ENCODE data around the gene PRKAG2.

PRKAG2 gene

DNA sequence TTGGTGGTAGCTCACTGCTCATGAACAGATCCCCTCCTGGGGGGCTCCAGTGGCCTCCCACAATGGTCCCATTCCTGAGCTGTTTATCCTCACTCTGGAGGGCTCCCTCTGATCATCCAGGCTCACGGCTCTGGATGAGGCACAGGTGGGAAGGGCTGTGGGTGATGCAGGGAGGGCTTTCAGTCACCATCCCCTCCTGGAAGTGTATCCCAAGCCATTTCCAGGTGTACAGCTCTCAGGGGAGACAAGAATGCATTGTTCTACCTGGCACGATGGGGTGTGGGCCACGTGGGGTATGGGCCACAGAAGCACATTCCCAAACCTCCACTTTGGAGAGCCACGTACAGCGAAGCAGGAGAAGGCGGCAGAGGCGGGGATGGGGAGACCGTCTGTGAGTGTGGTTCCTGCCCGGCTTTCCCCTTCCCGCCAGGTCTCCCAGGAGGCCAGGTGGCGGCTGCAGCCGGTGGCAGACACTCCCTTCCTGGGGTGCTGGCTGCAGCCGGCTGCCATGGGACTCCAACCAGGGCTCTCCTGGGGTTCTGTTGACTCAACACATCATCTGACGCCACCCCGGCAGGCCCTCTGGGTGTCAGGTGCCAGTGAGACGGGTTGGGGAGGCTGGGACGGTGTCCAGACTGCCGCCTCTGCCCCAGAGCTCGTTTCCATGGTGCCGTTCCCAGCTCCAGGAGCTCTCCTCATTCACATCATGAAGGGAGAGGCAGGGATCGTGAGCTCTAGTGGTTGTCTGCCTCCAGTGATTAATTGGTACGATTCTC is 187.5 kb downstream of the PRKAG2 start:
- peak in 10 of 14 donors; percentile 7 to 75 (median 52) for DNase-seq

DNA sequence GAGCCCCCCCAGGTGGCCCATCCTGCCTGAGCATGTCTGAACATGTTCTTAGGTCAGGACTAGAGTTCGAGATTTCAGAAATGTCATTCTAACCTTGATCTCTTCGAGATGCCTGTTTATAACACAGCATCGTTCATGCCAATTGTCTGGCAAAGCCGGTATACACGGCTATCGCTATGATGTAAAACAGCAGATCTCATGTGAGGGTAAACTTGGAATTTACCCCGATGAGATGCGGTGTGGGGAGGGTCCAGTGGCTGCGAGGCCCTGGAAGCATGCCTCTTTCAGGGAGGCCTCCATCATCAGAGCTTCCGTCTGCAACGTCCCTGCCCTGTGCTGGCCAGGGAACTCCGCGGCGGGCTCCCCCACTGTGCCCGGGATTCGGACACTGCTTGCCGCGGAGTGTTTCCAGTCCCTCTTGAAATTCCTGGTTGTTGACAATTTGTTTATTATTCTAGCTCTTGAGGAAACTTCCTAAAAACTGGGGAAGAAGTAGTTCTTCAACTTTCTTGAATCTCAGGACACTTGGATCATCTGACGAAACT is 188.6 kb downstream of the PRKAG2 start:
- DNase-seq = no peak

DNA sequence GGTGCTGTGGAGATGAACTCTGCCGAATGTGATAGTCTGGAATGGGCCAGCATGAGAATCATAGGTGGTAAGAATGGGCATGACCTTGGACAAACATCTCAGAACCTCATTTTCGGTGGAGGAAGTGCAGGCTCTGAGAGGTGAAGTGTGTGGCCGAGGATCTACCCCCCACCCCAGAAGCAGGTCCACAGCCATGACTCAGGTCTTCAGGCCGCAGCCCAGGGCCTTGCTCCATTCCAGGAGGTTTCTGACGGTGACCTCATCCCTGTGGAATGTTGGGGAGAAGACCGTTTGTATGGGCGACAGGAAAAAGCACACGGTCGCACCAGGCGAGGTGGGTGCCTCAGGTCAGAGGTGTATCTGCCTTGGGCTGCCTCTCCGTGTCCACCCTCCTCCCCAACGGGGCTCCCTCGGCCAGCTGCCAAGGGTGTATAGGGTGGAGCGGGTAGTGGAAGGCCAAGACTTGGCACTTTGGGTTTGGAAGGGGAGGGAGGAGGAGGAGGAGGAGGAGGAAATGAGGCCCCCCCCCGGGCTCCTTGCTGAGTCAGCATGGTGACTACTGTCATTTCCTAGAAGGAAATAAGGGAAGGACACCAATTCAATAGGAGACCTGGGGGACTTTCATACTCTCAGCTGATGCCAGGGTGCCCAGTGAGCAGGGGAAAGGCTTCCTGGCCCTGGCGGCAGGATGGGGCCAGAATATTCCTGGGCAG is 189.2 kb downstream of the PRKAG2 start:
- no peak for DNase-seq

DNA sequence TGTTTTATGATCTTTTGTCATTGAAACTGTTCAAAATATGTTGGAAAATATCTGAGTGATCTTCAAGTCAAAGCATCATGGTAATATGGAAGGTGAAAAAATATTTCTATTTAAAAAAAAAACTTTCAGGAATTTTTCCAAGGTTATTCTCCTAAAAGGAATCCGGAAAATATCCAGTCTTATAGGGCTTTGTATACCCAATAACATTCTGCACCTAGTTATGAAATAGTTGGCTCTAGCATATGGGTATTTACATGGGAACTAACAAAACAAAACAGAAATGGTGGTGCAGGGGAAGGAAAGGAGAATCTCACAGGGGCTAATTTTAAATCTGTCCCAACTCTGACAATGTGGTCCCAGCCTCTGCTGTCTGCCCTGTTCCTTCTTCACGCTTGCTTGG is 190.1 kb downstream of the PRKAG2 start:
- no peak for DNase-seq

DNA sequence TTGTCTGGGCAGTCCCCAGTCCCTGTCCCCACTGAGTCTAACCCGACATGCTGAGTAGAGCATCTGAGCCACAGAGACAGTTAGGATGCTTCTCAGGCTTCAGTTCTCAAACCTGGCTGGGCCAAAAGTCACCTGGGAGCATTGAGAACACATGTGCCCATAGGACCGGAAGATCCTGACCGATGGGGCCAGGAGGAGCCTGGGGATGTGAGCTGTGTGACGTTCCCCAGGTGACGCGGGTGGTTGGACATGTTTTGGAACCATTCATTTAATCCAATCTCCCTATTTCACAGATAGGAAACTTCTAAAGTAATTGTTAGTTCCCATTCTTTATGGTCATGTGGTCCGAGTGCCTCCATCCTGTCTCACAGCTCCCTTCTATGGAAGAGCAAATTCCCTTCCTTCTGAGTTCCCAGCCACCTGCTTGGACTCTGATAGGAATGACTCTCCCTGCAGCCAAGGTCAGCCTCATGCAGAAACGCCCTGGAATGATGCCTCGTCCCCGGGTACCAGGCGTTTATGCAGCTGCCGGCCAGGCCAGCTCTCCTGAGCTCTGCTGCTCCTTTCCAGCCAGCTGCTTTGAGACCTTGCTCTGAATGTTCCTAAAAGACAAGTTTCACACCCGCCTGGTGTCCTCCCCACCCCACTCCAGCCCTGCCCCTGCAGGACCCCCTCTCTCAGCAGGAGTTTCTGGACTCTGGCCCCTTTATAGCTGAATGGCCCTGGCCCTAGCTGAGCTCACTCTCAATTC is 190.7 kb downstream of the PRKAG2 start:
- DNase-seq = peak in 1 of 14 donors; percentile 18

DNA sequence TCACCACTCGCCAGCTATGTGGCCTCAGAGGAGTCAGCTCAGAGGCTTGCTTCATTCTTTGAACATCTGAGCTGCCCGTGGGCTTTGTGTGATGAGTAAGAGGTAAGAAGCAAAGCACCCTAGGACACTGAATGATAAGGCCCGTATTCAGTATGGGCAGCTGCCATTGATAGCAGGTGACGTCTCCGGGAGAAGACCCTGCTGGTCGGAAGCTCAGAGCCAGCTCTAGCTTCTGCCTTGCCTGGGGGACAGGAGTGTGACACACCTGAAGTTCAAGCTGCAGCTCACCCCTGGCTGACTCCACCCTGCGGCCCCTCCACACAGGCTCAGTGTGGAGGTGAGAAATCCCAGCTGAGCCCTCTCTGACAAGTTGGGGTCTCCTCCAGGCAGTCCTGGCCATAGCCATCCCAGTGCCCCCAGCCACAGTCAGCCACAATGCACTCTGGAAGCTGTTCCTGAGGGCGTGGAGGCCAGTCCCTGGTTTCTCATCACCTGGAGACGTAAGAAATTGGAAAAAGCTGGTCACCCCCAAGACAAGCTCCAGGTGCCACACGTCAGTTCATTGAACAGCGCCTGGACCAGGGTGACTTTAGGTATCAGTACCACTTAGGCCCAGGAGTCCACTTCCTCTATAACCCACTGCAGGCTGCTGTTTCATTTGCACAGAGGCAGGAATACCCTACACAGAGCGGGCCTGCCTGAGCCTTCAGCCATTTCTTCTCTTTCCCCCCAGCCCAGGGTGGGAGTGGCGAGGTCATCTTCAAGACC is 192.3 kb downstream of the PRKAG2 start:
- DNase-seq = no peak

DNA sequence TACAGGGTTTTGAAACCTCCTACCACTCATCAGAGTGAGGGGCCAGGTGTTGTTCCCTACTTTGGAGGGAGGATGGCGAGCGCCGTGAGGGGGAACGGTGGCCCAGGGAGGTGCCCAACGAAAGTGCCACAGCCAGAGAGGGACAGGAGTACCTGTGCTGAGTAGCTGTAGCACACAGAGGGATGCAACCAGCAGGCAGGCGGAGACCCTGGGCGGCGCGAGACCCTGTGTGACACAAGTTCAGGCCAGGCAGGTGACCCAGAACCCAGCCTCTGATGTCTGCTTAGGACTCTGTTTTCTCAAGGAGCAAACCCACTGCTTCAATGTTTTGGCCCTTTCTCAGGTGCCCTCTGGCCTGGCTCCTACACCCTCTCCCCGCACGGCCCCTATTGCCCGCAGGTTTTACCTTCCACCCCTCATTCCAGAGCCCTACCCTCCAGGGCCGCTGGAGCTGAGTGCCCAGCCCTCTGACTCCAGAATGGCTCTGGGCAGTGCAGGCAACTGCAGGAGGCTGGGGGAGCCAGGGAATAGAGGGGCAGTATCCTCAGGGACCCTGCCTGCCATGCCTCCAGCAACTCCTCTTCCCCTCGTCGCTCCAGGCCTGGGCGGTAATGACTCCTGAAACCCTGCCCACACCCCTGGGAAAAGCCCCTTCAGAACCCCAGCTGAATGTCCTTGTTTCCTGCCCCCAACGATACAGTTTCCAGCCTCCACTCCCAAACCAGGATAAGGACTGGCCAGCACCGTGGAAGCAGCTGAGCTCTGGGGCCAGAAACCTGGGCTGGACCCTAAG is 193.1 kb downstream of the PRKAG2 start:
- DNase-seq = no peak

DNA sequence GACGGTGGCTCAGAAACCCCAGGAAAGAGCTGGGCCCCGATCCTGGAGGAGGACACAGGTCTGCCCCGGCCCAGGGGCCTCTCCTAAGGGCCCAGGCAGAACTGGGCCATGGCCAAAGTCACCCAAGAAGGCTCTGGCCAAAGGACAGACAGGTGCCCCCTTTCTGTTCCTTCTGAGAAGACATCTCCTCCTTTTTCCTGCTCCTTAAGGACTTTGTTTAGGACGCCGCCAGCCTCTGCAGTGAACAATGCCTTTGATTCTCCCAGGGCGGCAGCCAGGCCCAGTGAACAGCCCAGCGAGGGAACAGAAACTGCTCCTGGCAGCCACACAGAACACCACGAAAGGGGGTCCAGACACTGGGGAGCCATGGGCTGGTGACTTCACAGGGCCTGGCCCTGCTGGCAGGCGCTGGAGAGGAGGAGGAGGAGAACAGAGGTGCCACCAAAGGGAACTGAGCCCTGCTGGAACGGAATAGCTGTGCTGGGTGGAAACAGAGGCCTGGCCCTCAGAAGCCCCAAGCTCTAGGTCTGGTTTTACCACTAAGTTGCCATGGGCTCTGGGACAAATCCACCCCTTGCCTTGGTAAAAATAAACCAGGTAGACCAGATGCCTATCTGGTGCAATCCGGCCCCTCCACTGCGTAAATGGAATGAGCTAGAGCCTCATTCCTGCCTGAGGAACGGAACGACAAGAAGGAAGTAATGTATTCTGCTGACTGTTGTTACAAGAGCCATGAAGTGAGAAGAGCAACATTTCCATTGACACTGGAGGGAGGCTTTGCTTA is 193.9 kb downstream of the PRKAG2 start:
- peak in 9 of 14 donors; percentile 31 to 79 (median 73) for DNase-seq

DNA sequence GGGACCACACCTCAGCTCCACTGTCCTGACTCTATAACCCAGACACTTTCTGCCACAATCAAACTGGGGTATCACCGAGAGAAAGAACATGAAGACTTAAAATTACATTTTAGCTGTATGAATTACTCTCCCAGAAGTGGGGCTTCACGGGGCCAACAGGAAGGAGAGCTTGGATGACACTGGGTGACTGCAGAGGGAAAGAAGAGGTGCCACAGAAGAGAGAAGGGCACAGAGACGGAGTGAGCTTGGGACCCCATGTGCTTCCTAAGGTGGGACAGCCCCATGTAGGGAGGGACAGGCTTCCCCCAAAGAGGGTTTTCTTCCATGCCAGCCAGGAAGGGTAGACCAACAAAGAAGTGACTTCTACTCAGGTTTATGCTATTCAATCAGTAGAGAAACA is 195.2 kb downstream of the PRKAG2 start:
- no peak for DNase-seq

DNA sequence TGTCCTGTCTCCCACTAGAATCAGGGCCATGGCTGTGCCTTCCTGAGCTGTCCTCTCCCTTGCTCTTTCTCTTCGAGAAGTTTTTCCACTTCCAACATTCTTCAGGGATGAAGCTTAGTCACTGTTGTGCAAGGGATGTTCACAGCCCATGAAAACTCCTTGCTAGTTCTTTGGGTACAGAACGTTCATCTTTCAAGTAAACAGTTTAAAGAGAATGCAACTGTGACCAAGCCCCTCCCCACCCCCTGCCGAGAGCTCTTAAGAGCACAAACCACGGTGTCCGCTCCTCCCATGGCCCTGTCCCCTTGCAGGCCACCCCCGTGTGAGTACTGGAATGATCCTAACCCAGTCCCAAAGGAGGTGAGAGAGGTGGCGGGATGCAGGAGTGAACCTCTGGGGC is 196.1 kb downstream of the PRKAG2 start:
- DNase-seq = peak in 2 of 14 donors; percentile 8 to 24

DNA sequence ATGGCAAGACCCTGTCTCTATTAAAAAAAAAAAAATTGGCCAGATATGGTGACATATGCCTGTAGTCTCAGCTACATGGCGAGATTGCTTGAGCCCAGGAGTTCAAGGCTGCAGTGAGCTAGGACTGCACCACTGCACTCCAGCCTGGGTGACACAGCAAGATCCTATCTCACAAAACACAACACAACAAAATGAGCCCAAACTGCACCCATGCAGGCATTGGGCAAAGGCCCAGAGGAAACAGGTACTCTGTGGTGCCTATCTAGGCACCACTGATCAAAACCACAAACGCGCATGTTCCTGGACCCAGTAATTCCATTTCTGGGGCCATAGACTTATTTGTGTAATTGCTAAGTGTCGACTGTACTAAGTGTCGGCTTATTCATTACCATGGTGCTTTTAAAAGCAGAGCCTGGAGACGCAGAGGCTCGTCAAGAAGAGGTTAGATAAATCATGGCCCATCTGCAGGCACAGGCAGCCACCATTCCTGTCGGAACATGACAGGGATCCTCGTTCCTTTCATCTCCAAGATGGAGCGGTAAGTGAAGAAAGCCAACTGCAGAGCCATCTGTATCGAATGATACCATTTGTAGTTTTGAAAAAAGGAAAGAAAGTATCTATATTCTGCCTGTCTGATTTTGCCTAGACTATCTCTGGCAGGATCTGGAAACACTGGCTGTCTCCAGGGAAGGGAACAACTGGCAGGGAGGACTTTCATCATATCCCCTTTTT is 196.9 kb downstream of the PRKAG2 start:
- no peak for DNase-seq

DNA sequence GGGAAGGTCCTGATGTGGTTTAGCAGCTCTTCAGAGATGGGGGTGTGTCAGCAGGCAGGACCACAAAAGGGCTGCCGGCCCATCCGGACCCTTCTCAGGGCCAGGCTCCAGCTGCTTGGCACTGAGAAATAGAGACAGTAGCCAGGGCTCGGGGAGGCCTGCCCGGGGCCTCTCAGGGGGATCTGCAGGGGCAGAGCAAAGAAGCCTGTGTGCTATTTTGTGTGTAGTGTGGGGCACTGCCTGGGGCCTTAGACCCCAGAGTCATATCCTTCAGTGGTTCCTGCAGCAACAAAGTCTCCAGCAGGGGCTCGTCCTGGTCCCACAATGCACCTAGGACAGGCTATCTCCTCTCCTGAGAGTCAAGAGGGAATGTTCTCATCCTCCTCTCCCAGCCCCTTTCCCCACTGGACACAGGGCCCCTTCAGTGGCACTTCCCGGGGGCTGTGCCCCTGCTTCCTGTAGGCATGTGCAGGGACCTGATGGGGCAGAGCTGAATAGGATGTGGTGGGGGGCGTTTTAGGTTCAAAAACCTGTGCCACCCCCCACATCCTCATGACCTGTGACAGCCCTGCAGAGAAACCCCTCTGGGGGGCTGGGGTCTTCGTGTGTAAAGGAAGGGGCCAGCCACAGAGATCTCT is 197.7 kb downstream of the PRKAG2 start:
- DNase-seq = peak in 1 of 14 donors; percentile 13

DNA sequence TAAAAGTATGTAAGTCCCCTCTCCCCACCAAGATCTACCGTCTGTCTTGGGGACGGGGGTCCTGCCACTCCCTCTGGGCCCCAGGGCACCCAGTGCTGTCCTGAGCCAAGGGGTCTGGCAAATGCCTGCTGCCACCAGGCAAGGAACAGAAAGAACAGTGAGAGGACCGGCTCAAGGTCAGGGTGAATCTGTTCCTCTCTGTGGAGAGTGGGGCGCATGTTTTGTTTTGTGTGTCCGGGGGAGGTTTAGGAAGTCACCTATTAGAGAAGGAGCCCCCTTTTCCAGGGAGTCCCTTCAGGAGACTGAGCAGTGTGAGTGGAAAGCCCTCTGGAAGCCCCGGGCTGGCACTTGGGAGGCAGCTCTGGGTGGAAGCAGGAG is 198.7 kb downstream of the PRKAG2 start:
- DNase-seq = no peak

DNA sequence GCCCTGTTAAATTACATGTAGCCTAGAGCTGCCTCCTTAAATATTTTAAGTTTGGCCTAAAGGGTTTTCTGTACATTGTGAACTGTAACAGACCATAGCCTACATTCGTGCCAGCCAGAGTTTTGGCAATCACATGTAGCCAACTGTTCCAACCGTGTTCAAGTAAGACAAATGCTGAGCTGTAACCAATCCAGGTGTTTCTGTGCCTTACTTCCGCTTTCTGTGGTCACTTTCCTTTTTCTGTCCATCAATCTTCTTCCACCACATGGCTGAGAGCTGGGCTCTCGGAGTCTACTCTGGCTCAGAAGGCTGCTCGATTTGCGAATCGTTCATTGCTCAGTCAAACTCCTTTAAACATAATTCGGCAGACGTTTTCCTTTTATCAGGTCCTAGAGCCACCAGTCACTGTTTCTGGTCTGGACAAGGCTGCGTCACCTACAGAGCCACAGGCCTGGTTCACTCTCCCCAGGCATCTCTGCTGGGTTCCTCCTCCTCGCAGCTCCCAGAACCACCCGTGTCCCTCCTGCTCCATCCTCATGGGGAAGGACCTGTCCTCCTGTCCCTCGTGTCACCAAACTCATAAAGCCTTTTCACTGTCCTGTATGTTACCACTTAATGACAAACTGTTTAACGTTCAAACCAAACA is 199.2 kb downstream of the PRKAG2 start:
- no peak for DNase-seq

DNA sequence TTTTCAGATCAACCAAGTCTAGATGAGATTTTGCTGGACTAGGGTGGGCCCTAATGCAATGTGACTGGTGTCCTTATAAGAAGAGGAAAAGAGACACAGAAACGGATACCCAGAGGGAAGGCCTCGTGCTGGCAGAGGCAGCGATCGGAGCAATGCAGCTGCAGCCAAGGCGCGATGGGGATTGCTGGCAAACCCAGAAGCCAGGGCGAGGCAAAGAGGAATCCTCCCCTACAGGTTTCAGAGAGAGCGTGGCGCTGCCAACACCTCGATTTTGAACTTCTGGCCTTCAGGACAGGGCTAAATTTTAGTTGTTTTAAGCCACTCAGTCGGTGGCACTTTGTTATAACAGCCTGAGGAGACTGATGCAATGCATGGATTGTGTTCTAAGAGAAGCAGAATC is 200.2 kb downstream of the PRKAG2 start:
- no peak for DNase-seq

DNA sequence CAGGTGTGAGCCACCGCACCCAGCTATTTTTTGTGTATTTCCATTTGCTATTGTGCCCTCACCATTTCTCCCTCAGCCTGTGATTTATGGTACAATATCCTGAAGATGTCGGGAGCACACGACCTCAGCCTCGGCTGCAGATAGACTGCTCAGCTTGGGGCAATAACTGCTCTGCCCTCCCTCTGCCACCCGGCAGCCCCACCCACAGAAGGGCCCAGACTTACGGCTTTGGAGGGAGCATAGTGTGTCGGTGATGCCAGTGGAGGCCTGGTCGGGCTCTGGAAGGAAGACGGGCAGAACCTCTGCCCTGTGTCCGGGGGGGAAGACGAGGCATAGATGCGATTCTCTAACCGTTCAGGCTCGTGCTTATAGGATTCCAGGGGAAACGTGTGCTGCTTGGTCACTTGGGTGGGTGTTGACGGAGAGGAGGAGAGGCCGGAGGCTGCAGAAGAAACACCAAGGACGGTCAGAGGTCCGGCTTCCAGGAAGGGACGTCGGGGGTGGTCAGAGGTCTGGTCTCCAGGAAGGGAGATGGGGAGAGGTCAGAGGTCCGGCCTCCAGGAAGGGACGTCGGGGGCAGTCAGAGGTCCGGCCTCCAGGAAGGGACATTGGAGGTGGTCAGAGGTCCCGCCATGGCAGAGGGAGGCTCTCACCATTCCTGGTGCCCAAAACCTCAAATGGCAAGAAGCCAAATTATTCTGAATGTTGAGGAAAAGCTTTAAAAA is 201.6 kb downstream of the PRKAG2 start:
- no peak for DNase-seq

DNA sequence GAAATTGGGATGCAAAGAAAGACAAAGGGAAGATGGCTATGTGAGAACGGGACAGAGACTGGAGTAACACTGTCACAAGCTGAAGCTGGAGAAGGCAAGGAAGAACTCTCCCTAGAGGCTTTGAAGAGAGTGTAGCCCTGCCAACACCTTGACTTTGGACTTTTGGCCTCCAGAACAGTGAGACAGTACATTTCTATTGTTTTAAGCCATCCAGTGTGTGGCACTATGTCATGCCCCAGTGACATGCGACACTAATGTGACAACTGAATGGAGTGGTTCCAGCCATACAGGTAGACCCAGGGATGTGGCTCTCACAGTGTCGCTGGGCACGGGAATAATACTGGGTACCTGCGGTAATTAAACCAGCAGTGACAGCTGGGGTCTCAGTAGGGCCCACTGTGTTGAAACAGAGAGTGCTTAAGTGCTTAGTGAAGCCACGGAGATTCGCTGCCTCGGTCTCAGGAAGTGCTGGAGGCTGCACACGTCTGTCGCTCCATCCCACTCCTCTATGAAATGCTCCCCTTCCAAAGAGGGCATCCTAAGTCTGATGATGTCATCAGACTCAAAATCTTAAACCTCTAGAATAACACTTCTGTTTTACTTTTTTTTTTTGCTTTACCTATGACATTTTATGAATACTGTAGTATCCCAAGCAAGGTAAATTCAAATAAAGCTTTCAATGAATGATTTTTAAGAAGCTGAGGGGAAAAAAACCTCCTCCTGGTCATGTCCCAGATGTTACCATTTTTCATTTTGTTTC is 202.6 kb downstream of the PRKAG2 start:
- no peak for DNase-seq
